ENCODE measurements around the gene P2RY4.

The P2RY4 gene

DNA sequence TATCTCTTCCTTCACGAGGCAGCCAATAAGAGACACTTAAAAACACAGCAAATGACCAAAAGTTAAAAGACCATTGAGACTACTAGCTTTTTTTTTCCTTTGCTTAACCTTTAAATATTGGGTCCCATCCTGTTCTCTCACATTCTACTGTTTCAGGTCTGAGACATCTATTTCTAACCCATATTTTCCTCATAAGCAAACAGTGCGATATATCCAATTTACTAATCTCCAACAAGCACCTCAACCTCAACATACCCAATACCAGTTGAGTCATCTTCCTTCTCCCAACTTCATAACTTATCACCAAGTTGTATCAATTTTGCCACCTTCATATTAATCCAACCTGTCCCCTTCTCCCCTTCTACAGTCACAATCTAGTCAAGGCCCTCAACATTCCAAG, 18.5 kb downstream of the P2RY4 start:
- DNase-seq: no peak

DNA sequence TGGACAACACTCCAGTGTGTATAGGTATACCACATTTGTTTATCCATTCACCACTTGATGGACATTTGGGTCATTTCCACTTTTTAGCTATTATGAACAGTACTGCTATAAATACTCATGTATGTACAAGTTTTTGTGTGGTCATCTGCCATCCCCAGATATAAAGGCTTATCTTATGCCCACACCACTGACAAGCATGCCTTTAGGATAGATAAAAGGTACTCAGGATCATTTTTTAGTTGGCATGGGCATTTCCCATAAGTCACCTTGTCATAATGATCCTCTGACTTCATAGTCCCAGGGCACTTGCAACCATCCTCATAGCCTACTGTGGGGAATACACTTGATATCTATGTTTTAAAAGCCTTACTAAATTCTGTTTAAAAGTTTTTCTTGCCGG, 19.3 kb downstream of the P2RY4 start:
- DNase-seq: no peak

DNA sequence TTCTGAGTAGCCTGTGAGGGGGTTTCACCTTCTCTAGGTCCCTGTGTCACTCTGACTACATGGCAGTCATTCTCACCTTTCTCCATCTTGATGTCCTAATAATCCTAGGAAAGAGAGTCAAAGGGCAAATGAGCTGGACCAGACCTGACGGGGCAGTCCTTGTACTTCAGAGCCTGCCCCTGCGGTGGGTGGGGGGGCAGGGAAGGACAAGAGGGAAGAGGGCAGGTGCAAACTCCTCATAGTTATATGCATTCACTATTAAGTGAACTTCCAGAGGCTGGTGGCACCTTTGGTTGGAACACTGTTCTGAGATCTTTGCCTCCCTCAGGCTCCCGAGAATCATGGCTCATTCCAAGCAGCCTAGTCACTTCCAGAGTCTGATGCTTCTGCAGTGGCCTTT, 25.6 kb downstream of the P2RY4 start, which contains the start of gene AWAT1:
Gene AWAT1 (plus strand): TSS at position 301 of the 400 bp plus-strand sequence. CDS start 41 bp downstream, at position 342.
- DNase-seq: no peak

DNA sequence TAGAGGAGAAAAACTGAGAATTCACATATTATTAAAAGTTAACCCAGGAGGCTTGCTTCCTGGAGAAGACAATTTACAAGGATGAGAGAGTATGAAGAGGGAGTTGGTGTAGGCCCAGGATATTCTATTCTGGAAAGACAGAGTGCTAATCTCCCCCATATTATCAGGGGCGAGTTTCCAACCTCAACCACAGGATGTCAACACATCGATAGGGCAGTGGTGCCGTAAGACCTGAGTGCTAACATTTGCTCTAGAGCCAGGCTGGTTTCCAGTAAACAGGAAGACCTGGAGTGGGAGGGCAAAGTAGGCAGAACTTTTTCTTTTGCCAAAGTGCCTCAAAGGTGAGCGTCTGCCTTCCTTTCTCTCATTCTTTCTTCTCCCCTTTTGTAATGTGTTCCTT, 28.3 kb downstream of the P2RY4 start:
- no peak for DNase-seq

DNA sequence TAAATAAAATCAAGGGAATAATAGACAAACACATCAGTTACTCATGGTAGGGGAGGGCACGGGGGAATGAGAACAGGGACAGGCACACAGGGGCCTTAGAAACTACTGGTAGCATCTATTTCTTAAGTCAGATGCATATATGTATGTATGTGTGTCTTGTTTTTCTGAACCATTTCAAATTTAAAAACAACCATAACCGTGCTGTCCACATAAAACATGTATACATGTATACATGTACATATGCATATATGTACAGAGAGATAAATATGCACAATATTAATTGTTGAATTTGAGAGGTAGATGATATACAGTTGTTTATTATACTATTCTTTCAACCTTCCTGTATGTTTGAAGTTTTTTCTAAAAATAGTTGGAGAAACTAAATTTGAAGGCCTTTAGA, 33.3 kb downstream of the P2RY4 start:
- no peak for DNase-seq

DNA sequence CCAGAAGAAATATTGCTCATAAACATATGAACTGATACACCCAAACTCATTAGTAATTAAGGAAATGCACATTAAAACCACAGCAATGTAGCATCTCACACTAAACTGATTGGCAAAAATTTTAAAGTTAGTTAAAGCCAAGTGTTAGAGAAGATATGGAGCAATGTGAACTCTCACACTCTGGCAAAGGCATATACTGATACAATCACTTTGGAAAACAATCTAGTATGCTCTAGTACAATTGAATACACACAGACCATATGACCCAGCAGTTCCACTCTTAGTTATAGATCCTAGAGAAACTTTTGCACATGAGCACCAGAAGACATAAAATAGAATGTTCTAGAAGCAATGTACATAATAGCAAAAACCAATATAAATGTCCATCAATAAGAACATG, 34.0 kb downstream of the P2RY4 start:
- no peak for DNase-seq

DNA sequence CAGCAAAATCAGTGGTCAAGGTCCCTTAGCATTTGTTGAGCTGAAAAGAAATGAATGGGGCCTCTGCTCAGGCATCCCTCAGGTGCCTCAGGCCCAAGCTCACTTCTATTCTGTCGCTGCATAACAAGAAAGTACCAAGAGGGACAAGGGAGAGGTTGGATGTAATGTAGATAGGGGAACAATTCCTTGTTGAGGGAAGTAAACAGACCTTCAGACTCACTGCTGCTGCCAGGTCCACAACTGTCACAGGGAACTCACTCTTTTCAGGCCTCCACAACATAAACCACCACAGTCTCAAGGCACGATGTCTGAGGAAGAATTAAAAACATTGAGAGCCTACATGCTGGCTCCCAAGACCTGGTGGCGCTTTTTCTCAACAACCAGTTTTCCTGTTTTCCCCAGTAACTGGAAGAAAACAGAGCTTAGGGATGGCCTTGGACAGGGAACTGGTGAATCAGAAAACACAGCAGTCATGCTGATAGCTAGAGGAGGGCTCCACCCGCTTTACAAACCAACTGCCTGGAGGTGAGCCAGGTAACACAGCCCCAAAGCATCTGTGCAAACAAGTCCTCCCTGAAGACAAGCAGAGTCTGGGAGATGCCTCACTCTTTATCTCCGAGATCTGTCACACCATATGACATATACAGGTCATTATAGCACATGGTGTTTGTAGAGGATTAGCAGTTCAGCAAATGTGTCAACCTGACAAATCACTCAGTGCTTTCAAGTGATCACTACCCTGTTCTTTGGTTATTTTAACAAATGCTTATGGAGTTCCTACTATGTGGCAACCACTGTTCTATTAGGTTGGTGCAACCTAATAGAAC, 39.9 kb downstream of the P2RY4 start:
- DNase-seq: peak; percentile 87

DNA sequence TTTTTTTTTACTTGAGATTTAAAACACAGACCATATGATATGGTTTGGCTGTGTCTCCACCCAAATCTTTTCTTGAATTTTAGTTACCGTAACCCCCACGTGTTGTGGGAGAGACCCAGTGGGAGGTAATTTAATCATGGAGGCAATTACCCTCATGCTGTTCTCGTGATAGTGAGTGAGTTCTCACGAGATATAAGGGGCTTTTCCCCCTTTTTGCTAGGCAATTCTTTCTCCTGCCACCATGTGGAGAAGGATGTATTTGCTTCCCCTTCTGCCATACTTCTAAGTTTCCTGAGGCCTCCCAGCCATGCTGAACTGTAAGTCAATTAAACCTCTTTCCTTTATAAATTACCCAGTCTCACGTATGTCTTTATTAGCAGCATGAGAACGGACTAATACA, 50.4 kb downstream of the P2RY4 start:
- peak; percentile 15 for DNase-seq

DNA sequence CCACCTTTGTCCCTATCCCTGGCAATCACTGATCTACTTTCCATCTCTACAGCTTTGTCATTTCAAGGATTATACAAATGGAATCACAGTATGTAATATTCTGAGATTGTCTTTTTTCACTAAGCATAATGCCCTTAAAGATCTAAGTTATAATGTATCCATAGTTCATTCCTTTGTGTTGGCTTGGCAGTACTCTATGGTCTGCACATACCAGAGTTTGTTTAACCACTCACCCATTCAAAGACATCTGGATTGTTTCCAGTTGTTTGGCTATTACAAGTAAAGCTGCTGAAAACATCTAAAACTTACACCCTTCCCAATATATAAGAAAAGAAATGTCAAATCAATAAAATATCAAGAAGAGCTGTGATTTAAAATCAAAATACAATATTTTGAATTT, 51.5 kb downstream of the P2RY4 start:
- peak; percentile 12 for DNase-seq
